Esophagus (tissue), 2 donors: ENCODE data around the gene POLDIP2. TPM values are rescaled to one million over a fixed set of nuclear protein-coding genes. Genes with fewer than 3 reads are reported as not detected.

Experiments
- H3K27ac ChIP-seq, 2 donors: one replicate each; pipeline ENCODE4 v1.5.1; 2013; ENCODE audit warnings: low read depth in 2 of 2, mild to moderate bottlenecking in 2 of 2, inconsistent platforms in 1 of 2, low read length in 1 of 2, moderate library complexity in 1 of 2
- H3K27me3 ChIP-seq, 2 donors: one replicate each; pipeline ENCODE4 v1.6.1; 2013; ENCODE audit warnings: low read length in 2 of 2, control low read depth in 1 of 2, mild to moderate bottlenecking in 1 of 2; ENCODE audit not compliant: insufficient read depth in 2 of 2, control insufficient read depth in 1 of 2
- H3K36me3 ChIP-seq, 2 donors: one replicate each; pipeline ENCODE4 v1.6.1; 2013; ENCODE audit warnings: low read length in 1 of 2; ENCODE audit not compliant: control insufficient read depth in 2 of 2, insufficient read depth in 2 of 2
- H3K4me1 ChIP-seq, 2 donors: one replicate each; pipeline ENCODE4 v1.6.1; 2013; ENCODE audit warnings: low read length in 1 of 2; ENCODE audit not compliant: control insufficient read depth in 2 of 2, insufficient read depth in 2 of 2
- H3K4me3 ChIP-seq, 2 donors: one replicate each; pipeline ENCODE4 v1.5.1; 2013; ENCODE audit warnings: low read length in 2 of 2, mild to moderate bottlenecking in 2 of 2, low read depth in 1 of 2, moderate library complexity in 1 of 2
- H3K9me3 ChIP-seq, 2 donors: one replicate each; pipeline ENCODE4 v1.6.1; 2013; ENCODE audit warnings: mild to moderate bottlenecking in 2 of 2, low read depth in 1 of 2, low read length in 1 of 2, moderate library complexity in 1 of 2; ENCODE audit not compliant: control insufficient read depth in 2 of 2, insufficient read depth in 1 of 2
- WGBS, 2 donors: extraction: QIAGEN DNeasy Blood & Tissue Kit; methylation state at CpG; one replicate each; pipeline ENCODE4 v1.1.7; 2013; 5-methylcytosine and 5-hydroxymethylcytosine counted together
- polyA plus RNA-seq, 2 donors: library from polyadenylated mRNA; stranded (reverse); fragments of 200-250 nt; gene quantifications; one replicate each; pipeline ENCODE4 v1.2.3, GENCODE V29; 2013
- donor health status: healthy with polysubstance abuse.
- donor health status: Bipolar disorder and iron deficiency.

The POLDIP2 gene
- polyA plus RNA-seq, 2 donors = 29.8 to 69.3 TPM

GRCh38 chr17:28379814-28380801 lies 22.8 kb upstream of the POLDIP2 start:
- no peak overlapping the region for H3K27ac ChIP-seq
- no peaks in the 10 kb centered on the region for H3K36me3 ChIP-seq
- H3K4me1 ChIP-seq = peaks cover 5% of the 10 kb centered on the region in 2 donors
- no peaks in the 10 kb centered on the region for H3K27me3 ChIP-seq
- WGBS, 2 donors = 72 to 75% methylated on average over 10 of the region's 10 CpGs
- H3K4me3 ChIP-seq = no peak overlapping the region
- H3K9me3 ChIP-seq = no peaks in the 10 kb centered on the region

GRCh38 chr17:28372945-28373274 lies 15.6 kb upstream of the POLDIP2 start:
- Histone ChIP-seq H3K4me3 (no peak overlapping the region), H3K4me1 (peaks cover 10 to 14% of the 10 kb centered on the region in 2 donors), H3K27me3 (no peaks in the 10 kb centered on the region), H3K36me3 (no peaks in the 10 kb centered on the region), H3K9me3 (no peaks in the 10 kb centered on the region), H3K27ac (no peak overlapping the region)
- 82 to 87% methylated on average over 6 of the region's 6 CpGs for whole genome bisulfite sequencing, 2 donors

GRCh38 chr17:28372203-28372944 lies 15.0 kb upstream of the POLDIP2 start:
- no peaks in the 10 kb centered on the region for H3K27me3 ChIP-seq
- H3K4me1 ChIP-seq = peaks cover 10 to 14% of the 10 kb centered on the region in 2 donors
- peak overlapping the region in 1 of 2 donors; percentile 55 for H3K27ac ChIP-seq
- no peaks in the 10 kb centered on the region for H3K36me3 ChIP-seq
- no peaks in the 10 kb centered on the region for H3K9me3 ChIP-seq
- WGBS, 2 donors = 8 to 10% methylated on average over 51 to 53 of the region's 53 CpGs
- peak overlapping the region; percentile 27 to 51 for H3K4me3 ChIP-seq

GRCh38 chr17:28371245-28372202 lies 14.2 kb upstream of the POLDIP2 start, which contains the start of gene SARM1:
TSS of gene SARM1 (plus strand) at chr17:28371694. CDS start at chr17:28372033, 339 bp downstream.
- Histone ChIP-seq H3K27ac (peak within 1 kb of the TSS; percentile 55 to 57), H3K27me3 (no peaks in the 10 kb centered on the region), H3K4me3 (peak within 1 kb of the TSS; percentile 27 to 51), H3K9me3 (no peaks in the 10 kb centered on the region), H3K4me1 (peaks cover 10 to 14% of the 10 kb centered on the region in 2 donors), H3K36me3 (no peaks in the 10 kb centered on the region)
- WGBS, 2 donors = 1% methylated on average over 72 to 80 of the region's 80 CpGs

- Histone ChIP-seq H3K36me3 (no peaks in the 10 kb centered on the region), H3K27me3 (no peaks in the 10 kb centered on the region)
- 50 to 61% methylated on average over 1 of the region's 1 CpG for WGBS, 2 donors
Observed at GRCh38 chr17:28370744-28371103, 13.4 kb upstream of the POLDIP2 start.

GRCh38 chr17:28370035-28370743 lies 12.9 kb upstream of the POLDIP2 start, which contains the start of gene VTN:
TSS of gene VTN (minus strand) at chr17:28370307. CDS start at chr17:28370203, 104 bp downstream.
- H3K36me3 ChIP-seq = no peaks in the 10 kb centered on the region
- peaks cover 10 to 14% of the 10 kb centered on the region in 2 donors for H3K4me1 ChIP-seq
- 30 to 34% methylated on average over 8 of the region's 8 CpGs for WGBS, 2 donors
- peak within 1 kb of the TSS; percentile 16 to 37 for H3K27ac ChIP-seq
- H3K9me3 ChIP-seq = no peaks in the 10 kb centered on the region
- H3K27me3 ChIP-seq = no peaks in the 10 kb centered on the region
- H3K4me3 ChIP-seq = no peak within 1 kb of the TSS

More at GRCh38 chr17:28370744-28371103, 13.4 kb upstream of the POLDIP2 start:
- peak overlapping the region; percentile 16 to 37 for H3K27ac ChIP-seq
- peaks cover 10 to 14% of the 10 kb centered on the region in 2 donors for H3K4me1 ChIP-seq
- no peak overlapping the region for H3K4me3 ChIP-seq
- no peaks in the 10 kb centered on the region for H3K9me3 ChIP-seq

DNA sequence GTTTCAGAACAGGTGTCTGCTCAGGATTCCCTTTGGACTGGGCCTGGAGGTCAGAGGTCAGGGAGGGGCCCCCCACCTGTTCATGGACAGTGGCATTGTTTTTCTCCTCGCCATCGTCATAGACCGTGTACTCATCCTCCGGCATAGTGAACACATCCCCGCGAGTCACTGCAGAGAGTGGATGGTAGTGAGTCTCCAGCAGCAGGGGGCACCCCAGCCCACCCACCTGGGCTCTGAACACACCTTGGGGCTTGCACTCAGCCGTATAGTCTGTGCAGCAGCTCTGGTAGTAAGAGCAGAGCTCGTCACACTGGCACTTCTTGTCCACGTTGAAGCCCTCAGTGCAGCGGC lies 12.3 kb upstream of the POLDIP2 start:
- H3K27me3 ChIP-seq = no peaks in the 10 kb centered on the region
- H3K27ac ChIP-seq = no peak overlapping the region
- 58 to 70% methylated on average over 10 of the region's 10 CpGs for WGBS, 2 donors
- H3K4me1 ChIP-seq = peaks cover 10 to 14% of the 10 kb centered on the region in 2 donors
- H3K4me3 ChIP-seq = no peak overlapping the region
- H3K36me3 ChIP-seq = no peaks in the 10 kb centered on the region
- H3K9me3 ChIP-seq = no peaks in the 10 kb centered on the region

DNA sequence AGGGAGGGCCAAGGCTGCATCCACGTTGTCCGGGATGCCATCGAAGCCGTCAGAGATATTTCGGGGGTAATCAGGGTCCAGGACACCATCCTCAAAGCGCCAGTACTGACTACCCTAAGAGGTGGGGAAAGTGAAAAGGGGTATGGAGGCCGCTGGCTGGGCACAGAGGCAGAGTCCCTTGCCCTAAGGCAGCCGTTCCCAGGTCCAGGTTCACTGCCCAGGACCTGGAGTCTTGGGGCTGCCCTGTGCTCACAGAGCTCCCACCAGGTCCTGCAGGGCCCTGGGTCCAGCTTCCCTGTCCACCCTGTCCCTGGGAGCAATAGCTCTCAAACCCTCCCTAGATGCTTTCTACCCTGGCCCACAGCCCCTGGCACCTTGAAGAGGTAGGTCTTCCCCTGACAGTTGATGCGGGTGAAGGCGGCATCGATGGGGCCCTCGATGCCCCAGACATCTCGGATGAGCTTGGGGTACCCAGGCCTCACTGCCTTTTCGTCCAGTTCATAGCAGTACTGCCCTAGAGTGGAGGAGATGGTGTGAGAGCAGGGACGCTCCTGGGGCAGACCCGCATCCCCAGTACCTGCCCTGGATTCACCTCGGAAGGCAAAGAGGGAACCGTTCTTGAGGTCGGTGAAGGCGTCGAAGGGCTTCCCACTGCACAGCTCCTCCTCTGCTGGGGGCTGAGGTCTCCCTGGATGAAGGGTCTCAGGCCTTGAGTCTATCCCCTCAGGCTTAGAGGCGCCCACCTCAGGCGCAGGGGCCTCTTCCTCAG lies 11.8 kb upstream of the POLDIP2 start:
- 89% methylated on average over 23 of the region's 23 CpGs for WGBS, 2 donors
- Histone ChIP-seq H3K4me1 (peaks cover 10 to 14% of the 10 kb centered on the region in 2 donors), H3K27me3 (no peaks in the 10 kb centered on the region), H3K27ac (no peak overlapping the region), H3K4me3 (no peak overlapping the region), H3K36me3 (peaks cover 0 to 2% of the 10 kb centered on the region in 2 donors), H3K9me3 (no peaks in the 10 kb centered on the region)
